Measurements from ENCODE around the gene CUL5. TPM values are rescaled to one million over a fixed set of nuclear protein-coding genes. Genes with fewer than 3 reads are reported as not detected.

CUL5 gene
- 30.0 and 34.4 TPM in 2 replicates for total RNA-seq

DNA sequence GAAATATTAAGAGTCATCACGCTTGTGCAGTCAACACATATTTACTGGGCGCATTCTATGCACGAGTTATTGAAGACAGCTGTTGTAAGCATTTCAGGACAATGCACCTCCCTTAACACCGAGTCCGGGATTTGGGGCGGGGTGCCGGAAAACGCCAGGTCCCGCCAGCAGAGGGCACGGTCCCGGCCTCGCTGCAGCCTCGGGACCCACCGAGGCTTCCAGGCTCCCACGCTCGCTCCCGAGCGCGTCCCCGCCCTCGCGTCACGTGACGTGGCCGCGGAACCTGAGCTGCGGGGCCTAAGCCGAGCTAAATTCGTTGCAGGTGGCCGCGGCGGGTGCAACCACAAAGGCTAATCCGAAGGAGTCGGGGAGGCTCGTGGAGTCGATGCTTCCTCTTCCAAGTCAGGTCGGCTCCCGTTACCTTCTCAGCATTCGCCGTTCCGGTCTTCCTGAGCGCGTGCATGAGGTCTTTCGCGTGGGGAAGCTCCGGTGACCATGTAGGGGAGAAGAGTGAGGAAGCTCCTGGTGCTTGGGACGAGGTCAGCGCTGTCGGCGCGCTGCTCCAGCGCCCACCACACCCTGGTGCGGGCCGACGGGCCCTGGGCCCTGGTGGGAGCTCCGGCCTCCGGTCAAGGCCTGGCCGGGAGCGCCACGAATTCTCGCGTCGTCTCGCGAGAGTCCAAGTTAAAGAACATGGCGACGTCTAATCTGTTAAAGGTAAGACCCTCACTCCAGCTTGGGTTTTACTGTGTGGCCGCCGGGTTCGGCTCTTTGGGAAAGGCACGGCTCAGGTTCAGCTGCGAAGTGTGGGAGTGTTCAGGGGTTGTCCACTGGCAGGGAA lies at the start of gene CUL5:
TSS of gene CUL5 (plus strand) at position 243 of the 841 bp plus-strand sequence. CDS start at position 694, 451 bp downstream.

DNA sequence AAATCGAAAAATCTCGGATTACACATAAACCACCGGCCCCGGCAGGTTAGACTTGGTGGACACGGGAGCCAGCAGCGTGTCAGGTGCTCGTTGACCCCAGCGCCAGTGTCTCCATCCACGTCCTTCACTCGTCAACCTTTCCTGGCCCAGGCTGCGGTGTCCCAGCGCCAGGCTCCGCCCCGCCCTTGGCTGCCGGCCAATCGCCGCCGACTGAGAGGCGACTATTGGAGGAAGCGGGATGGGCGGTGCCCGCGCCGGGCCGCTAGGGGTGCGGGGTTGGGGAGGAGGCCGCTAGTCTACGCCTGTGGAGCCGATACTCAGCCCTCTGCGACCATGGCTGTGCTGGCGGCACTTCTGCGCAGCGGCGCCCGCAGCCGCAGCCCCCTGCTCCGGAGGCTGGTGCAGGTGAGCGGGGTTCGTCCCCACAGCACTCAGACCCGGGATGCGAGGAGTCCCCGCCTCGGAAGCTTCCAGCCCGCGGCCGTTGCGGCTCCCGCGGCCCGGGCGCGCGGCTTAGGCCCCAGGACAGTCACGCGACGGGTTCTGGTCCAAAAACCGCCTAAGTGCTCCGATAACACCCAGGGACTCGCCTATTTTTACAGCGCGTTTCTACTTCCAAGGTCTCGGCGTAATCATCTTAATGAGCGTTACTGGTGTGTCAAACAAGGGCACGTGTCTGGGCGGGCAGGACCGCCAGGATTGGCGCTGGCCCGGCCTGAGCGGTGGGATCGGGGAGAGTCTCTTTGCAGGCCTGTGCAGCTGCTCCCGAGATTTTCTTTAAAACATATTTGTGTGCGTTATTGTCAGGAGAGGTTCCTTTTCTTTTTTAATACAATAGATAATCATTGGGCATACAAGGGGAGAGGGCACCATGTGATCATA lies 112.8 kb downstream of the CUL5 start, which contains the start of gene ACAT1:
TSS of gene ACAT1 (plus strand) at position 294 of the 882 bp plus-strand sequence. CDS start at position 334, 40 bp downstream.

Other genes starting within 250 kb of the CUL5 start
- gene SLC35F2, start 150.1 kb upstream of the CUL5 start, total RNA-seq, result 58.4 and 92.0 TPM in 2 replicates
- gene RAB39A, start 80.5 kb upstream of the CUL5 start, total RNA-seq, result 0.09 TPM in 1 of 2 replicates, not detected in the other
- 80.6 and 114 TPM in 2 replicates for gene ACAT1, start 112.7 kb downstream of the CUL5 start, total RNA-seq
- gene NPAT, start 213.7 kb downstream of the CUL5 start, total RNA-seq, result 10.7 and 11.1 TPM in 2 replicates
- gene ATM, start 214.2 kb downstream of the CUL5 start, total RNA-seq, result 75.9 and 113 TPM in 2 replicates

All from endothelial cell of coronary artery (primary cell).